Testis (tissue), 2 donors: Measurements from ENCODE around the gene PPOX.

Experiments used
- POLR2A ChIP-seq: fragments of 450-650 bp; IDR thresholded peaks from one replicate; pipeline ENCODE4 v1.6.1; 2017; ENCODE audit warnings: antibody characterized with exemption, mild to moderate bottlenecking, moderate library complexity
- TF ChIP-seq, protein P1 (sequence below), 3 experiments: fragments of 450-650 bp in 2 of 3; fragments of 200-600 bp in 1 of 3; sonication (generic) in 1 of 3; IDR thresholded peaks; one replicate each; pipeline ENCODE4 v1.5.1; 2016 to 2019; ENCODE audit warnings: antibody characterized with exemption in 3 of 3, mild to moderate bottlenecking in 2 of 3, moderate library complexity in 1 of 3

DNA sequence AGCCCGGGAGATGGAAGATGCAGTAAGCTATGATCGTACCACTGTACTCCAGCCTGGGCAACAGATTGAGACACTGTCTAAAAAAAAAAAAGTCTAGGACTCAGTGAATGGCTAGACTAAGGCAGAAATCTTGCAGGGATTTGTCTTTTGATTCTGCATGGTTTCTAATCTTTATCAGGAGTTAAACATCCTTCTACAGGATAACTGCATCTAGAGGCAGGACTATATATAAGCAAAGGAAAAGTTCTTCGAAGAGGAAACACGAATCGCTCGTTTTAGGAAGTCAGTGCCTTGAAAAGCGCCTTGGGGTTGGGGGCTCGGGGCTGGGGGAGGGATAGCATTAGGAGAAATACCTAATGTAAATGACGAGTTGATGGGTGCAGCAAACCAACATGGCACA is 13.1 kb upstream of the PPOX start:
- TF ChIP-seq, protein P1, sequence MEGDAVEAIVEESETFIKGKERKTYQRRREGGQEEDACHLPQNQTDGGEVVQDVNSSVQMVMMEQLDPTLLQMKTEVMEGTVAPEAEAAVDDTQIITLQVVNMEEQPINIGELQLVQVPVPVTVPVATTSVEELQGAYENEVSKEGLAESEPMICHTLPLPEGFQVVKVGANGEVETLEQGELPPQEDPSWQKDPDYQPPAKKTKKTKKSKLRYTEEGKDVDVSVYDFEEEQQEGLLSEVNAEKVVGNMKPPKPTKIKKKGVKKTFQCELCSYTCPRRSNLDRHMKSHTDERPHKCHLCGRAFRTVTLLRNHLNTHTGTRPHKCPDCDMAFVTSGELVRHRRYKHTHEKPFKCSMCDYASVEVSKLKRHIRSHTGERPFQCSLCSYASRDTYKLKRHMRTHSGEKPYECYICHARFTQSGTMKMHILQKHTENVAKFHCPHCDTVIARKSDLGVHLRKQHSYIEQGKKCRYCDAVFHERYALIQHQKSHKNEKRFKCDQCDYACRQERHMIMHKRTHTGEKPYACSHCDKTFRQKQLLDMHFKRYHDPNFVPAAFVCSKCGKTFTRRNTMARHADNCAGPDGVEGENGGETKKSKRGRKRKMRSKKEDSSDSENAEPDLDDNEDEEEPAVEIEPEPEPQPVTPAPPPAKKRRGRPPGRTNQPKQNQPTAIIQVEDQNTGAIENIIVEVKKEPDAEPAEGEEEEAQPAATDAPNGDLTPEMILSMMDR (IDR thresholded peaks at IDR 0.05), result no peak
- TF ChIP-seq POLR2A, result no peak
